CD4-positive, CD25-positive, alpha-beta regulatory T cell (primary cell): ENCODE results near the gene XXYLT1. TPM values are rescaled to one million over a fixed set of nuclear protein-coding genes. Genes with fewer than 3 reads are reported as not detected.

Source experiments
- ATAC-seq, 2 donors: fragments of 150-1000 bp; cut with Tn5 transposase; one replicate each; pipeline ENCODE4 v1.10.0; 2021; ENCODE audit warnings: low read depth in 2 of 2, moderate number of reproducible peaks in 2 of 2, moderate library complexity in 1 of 2
- DNase-seq, 3 donors: peaks; one replicate each; pipeline versions ENCODE4 v3.0.0 to v3.0.0-alpha.2; 2012 to 2022; ENCODE audit warnings: mixed read lengths in 1 of 3
- H3K27ac ChIP-seq: one replicate; pipeline ENCODE4 v1.7.0; 2013; ENCODE audit warnings: mild to moderate bottlenecking, low read length; ENCODE audit not compliant: insufficient read depth, poor library complexity, severe bottlenecking
- H3K27me3 ChIP-seq: one replicate; pipeline ENCODE4 v1.7.0; 2013; ENCODE audit warnings: low read length; ENCODE audit not compliant: control insufficient read depth, insufficient read depth
- H3K36me3 ChIP-seq: one replicate; pipeline ENCODE4 v1.7.0; 2013; ENCODE audit warnings: mild to moderate bottlenecking, low read length, moderate library complexity; ENCODE audit not compliant: control insufficient read depth, insufficient read depth
- H3K4me1 ChIP-seq: 2 replicates; pipeline ENCODE4 v1.7.0; 2013; ENCODE audit warnings: mild to moderate bottlenecking, low read length; ENCODE audit not compliant: insufficient read depth, control insufficient read depth, poor library complexity, severe bottlenecking
- H3K4me3 ChIP-seq: one replicate; pipeline ENCODE4 v1.7.0; 2013; ENCODE audit warnings: low read depth, mild to moderate bottlenecking, low read length, moderate library complexity
- H3K9me3 ChIP-seq, 2 experiments: 1 replicate in 1 of 2; 2 replicates in 1 of 2; pipeline ENCODE4 v1.7.0; 2013; ENCODE audit warnings: low read length in 2 of 2, mild to moderate bottlenecking in 1 of 2, moderate library complexity in 1 of 2; ENCODE audit not compliant: control insufficient read depth in 2 of 2
- H3K27ac Mint-ChIP-seq, 3 donors: one replicate each; pipeline ENCODE4 v1.8.0; 2020 to 2022; ENCODE audit warnings: mild to moderate bottlenecking in 3 of 3, mixed read lengths in 3 of 3, moderate library complexity in 2 of 3
- H3K27me3 Mint-ChIP-seq: one replicate; pipeline ENCODE4 v1.8.0; 2022; ENCODE audit warnings: mild to moderate bottlenecking, mixed read lengths
- H3K36me3 Mint-ChIP-seq: one replicate; pipeline ENCODE4 v1.8.0; 2020; ENCODE audit warnings: mixed read lengths
- H3K4me1 Mint-ChIP-seq, 4 donors: one replicate each; pipeline ENCODE4 v1.8.0; 2020 to 2022; ENCODE audit warnings: mixed read lengths in 4 of 4, mild to moderate bottlenecking in 1 of 4
- H3K4me3 Mint-ChIP-seq, 4 donors: one replicate each; pipeline ENCODE4 v1.8.0; 2020 to 2022; ENCODE audit warnings: mild to moderate bottlenecking in 4 of 4, mixed read lengths in 4 of 4, moderate library complexity in 3 of 4
- H3K9me3 Mint-ChIP-seq, 7 donors: one replicate each; pipeline ENCODE4 v1.8.0; 2020 to 2022; ENCODE audit warnings: mixed read lengths in 7 of 7, mild to moderate bottlenecking in 3 of 7, moderate library complexity in 2 of 7
- polyA plus RNA-seq, 4 donors: library from polyadenylated mRNA; unstranded; fragments of 300-500 nt; fragmentation: Illumina TruSeq; gene quantifications; one replicate each; pipeline ENCODE4 v1.2.3, GENCODE V29; 2021
- total RNA-seq: library from RNA; stranded (reverse); gene quantifications from one replicate; pipeline ENCODE4 v1.2.3, GENCODE V29; 2022

The XXYLT1 gene
- total and polyA plus RNA-seq, 5 donors from 2014 or later, result 3.9 to 6.4 (median 5.7) TPM

GRCh38 chr3:195140816-195141793, 129.9 kb downstream of the XXYLT1 start:
- H3K4me1 Mint-ChIP-seq, result peaks cover 0 to 8% (median 3%) of the 10 kb centered on the region in 4 donors

DNA sequence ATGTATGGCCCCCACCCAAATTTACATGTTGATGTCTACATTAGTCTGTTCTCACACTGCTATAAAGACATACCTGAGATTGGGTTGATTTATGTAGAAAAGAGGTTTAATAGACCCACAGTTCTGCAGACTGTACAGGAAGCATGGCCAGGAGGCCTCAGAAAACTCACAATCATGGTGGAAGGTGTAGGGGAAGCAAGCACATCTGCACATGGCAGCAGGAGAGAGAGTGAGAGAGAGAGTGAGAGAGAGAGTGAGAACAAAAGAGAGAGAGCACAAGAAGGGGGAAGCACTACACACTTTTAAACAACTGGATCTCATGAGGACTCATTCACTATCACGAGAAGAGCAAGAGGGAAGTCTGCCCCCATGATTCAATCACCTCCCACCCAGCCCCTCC, 130.5 kb downstream of the XXYLT1 start:
- no peak overlapping the region for H3K27ac Mint-ChIP-seq
- no peak overlapping the region for H3K4me3 Mint-ChIP-seq
- H3K9me3 Mint-ChIP-seq, result peaks cover 0 to 21% (median 10%) of the 10 kb centered on the region in 7 donors
- Histone ChIP-seq H3K4me1 (no peaks in the 10 kb centered on the region), H3K36me3 (no peaks in the 10 kb centered on the region), H3K27ac (no peak overlapping the region), H3K9me3 (peaks cover 4 to 18% of the 10 kb centered on the region in 2 experiments), H3K27me3 (no peaks in the 10 kb centered on the region), H3K4me3 (no peak overlapping the region)
- ATAC-seq, result no peak
- peaks cover 17% of the 10 kb centered on the region for H3K36me3 Mint-ChIP-seq
- no peak for DNase-seq
- peaks cover 0 to 4% (median 3%) of the 10 kb centered on the region in 4 donors for H3K4me1 Mint-ChIP-seq
- no peaks in the 10 kb centered on the region for H3K27me3 Mint-ChIP-seq

More at GRCh38 chr3:195140816-195141793, 129.9 kb downstream of the XXYLT1 start:
- no peak overlapping the region for H3K27ac ChIP-seq
- H3K27me3 ChIP-seq, result no peaks in the 10 kb centered on the region
- peaks cover 17% of the 10 kb centered on the region for H3K36me3 Mint-ChIP-seq
- H3K4me3 ChIP-seq, result no peak overlapping the region
- peaks cover 0 to 21% (median 10%) of the 10 kb centered on the region in 7 donors for H3K9me3 Mint-ChIP-seq
- peaks cover 4 to 18% of the 10 kb centered on the region in 2 experiments for H3K9me3 ChIP-seq
- DNase-seq, result no peak
- H3K36me3 ChIP-seq, result no peaks in the 10 kb centered on the region
- no peaks in the 10 kb centered on the region for H3K4me1 ChIP-seq
- no peak overlapping the region for H3K27ac Mint-ChIP-seq
- no peak overlapping the region for H3K4me3 Mint-ChIP-seq
- ATAC-seq, result no peak
- no peaks in the 10 kb centered on the region for H3K27me3 Mint-ChIP-seq

- Histone ChIP-seq H3K27me3 (no peaks in the 10 kb centered on the region), H3K27ac (no peak overlapping the region), H3K9me3 (peaks cover 4 to 18% of the 10 kb centered on the region in 2 experiments), H3K4me1 (no peaks in the 10 kb centered on the region), H3K36me3 (no peaks in the 10 kb centered on the region), H3K4me3 (no peak overlapping the region)
- Mint-ChIP-seq H3K27ac (peak overlapping the region in 1 of 3 donors; percentile 20), H3K4me1 (peaks cover 0 to 4% (median 3%) of the 10 kb centered on the region in 4 donors), H3K4me3 (no peak overlapping the region), H3K27me3 (no peaks in the 10 kb centered on the region), H3K36me3 (peaks cover 17% of the 10 kb centered on the region), H3K9me3 (peaks cover 0 to 21% (median 10%) of the 10 kb centered on the region in 7 donors)
- DNase-seq (no peak), ATAC-seq (no peak)
These were observed 131.1 kb downstream of the XXYLT1 start for GRCh38 chr3:195139876-195140240.

GRCh38 chr3:195139091-195139875, 131.7 kb downstream of the XXYLT1 start:
- peak overlapping the region in 1 of 4 donors; percentile 35 for H3K4me3 Mint-ChIP-seq
- H3K27me3 Mint-ChIP-seq, result no peaks in the 10 kb centered on the region
- Histone ChIP-seq H3K4me3 (no peak overlapping the region), H3K27me3 (no peaks in the 10 kb centered on the region), H3K27ac (no peak overlapping the region), H3K36me3 (no peaks in the 10 kb centered on the region), H3K4me1 (no peaks in the 10 kb centered on the region), H3K9me3 (peaks cover 4 to 18% of the 10 kb centered on the region in 2 experiments)
- peaks cover 17% of the 10 kb centered on the region for H3K36me3 Mint-ChIP-seq
- peak overlapping the region in 1 of 3 donors; percentile 20 for H3K27ac Mint-ChIP-seq
- ATAC-seq (no peak), DNase-seq (no peak)
- H3K9me3 Mint-ChIP-seq, result peaks cover 0 to 21% (median 10%) of the 10 kb centered on the region in 7 donors
- H3K4me1 Mint-ChIP-seq, result peaks cover 0 to 4% (median 2%) of the 10 kb centered on the region in 4 donors

GRCh38 chr3:195137638-195138588, 133.0 kb downstream of the XXYLT1 start:
- Mint-ChIP-seq H3K4me1 (peaks cover 5 to 11% (median 8%) of the 10 kb centered on the region in 4 donors), H3K27me3 (no peaks in the 10 kb centered on the region), H3K27ac (no peak overlapping the region), H3K36me3 (peaks cover 17% of the 10 kb centered on the region), H3K9me3 (peaks cover 0 to 21% (median 10%) of the 10 kb centered on the region in 7 donors), H3K4me3 (peak overlapping the region in 1 of 4 donors; percentile 35)
- no peak overlapping the region for H3K4me3 ChIP-seq
- DNase-seq (no peak), ATAC-seq (no peak)
- peaks cover 4 to 18% of the 10 kb centered on the region in 2 experiments for H3K9me3 ChIP-seq
- H3K27ac ChIP-seq, result no peak overlapping the region
- peaks cover 10% of the 10 kb centered on the region for H3K4me1 ChIP-seq
- H3K27me3 ChIP-seq, result no peaks in the 10 kb centered on the region
- H3K36me3 ChIP-seq, result no peaks in the 10 kb centered on the region

DNA sequence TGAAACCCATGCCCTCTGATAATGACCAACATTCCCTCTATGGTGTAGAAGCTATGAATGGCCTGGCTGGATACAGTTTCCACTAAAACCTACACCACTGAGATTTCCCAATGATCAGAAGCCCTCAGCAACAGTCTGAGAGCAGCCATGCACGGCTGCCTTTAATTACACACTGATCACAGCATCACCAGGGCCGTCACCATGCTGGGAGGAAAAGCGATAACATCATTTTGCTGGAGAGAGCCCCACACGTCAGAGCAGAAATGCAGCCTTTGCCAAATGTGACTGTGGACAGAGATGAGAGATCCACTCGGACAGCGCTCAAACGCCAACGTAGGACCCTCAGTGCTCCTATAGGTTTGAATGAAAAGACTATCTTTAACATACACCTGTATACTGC, 135.0 kb downstream of the XXYLT1 start:
- Histone ChIP-seq H3K4me1 (peaks cover 17% of the 10 kb centered on the region), H3K27me3 (no peaks in the 10 kb centered on the region), H3K9me3 (peaks cover 2 to 10% of the 10 kb centered on the region in 2 experiments), H3K27ac (no peak overlapping the region), H3K4me3 (no peak overlapping the region), H3K36me3 (no peaks in the 10 kb centered on the region)
- Mint-ChIP-seq H3K4me3 (no peak overlapping the region), H3K36me3 (peaks cover 6% of the 10 kb centered on the region), H3K27me3 (no peaks in the 10 kb centered on the region), H3K27ac (peak overlapping the region in 1 of 3 donors; percentile 44), H3K4me1 (peaks cover 9 to 22% (median 16%) of the 10 kb centered on the region in 4 donors), H3K9me3 (peaks cover 0 to 8% (median 4%) of the 10 kb centered on the region in 7 donors)
- DNase-seq (no peak), ATAC-seq (no peak)
